Urinary bladder (tissue), 4 donors: ENCODE results near the gene CCDC124. TPM values are rescaled to one million over a fixed set of nuclear protein-coding genes. Genes with fewer than 3 reads are reported as not detected.
A peak's percentile ranks its signal among the peaks of the same experiment; 100 is the strongest.

Experiments used
- DNase-seq: peaks from one replicate; pipeline ENCODE4 v3.0.0-alpha.2; 2015; ENCODE audit errors: extremely low spot score
- H3K27ac ChIP-seq: one replicate; pipeline ENCODE4 v1.5.1; 2013; ENCODE audit warnings: low read depth, mild to moderate bottlenecking, moderate library complexity
- H3K36me3 ChIP-seq: one replicate; pipeline ENCODE4 v1.6.1; 2013; ENCODE audit warnings: mild to moderate bottlenecking, moderate library complexity; ENCODE audit not compliant: insufficient read depth
- H3K4me1 ChIP-seq: one replicate; pipeline ENCODE4 v1.6.1; 2013; ENCODE audit warnings: mild to moderate bottlenecking, moderate library complexity; ENCODE audit not compliant: insufficient read depth
- H3K4me3 ChIP-seq: one replicate; pipeline ENCODE4 v1.5.1; 2013; ENCODE audit warnings: low read depth, low read length
- WGBS: extraction: QIAGEN DNeasy Blood & Tissue Kit; methylation state at CpG from one replicate; pipeline ENCODE4 v1.1.7; 2013; 5-methylcytosine and 5-hydroxymethylcytosine counted together
- polyA plus RNA-seq: library from polyadenylated mRNA; stranded (reverse); fragments of 200-250 nt; gene quantifications from one replicate; pipeline ENCODE4 v1.2.3, GENCODE V29; 2013
- total RNA-seq: library from RNA; depleted of rRNA; stranded (reverse); fragments of >200 nt; gene quantifications from one replicate; pipeline ENCODE4 v1.2.3, GENCODE V29; 2014
- donor health status: healthy with polysubstance abuse.
- donor health status: healthy.

CCDC124 gene
- total and polyA plus RNA-seq, 2 donors = 9.7 to 149 TPM

GRCh38 chr19:17953316-17953801 lies 20.5 kb downstream of the CCDC124 start:
- Histone ChIP-seq H3K27ac (no peak overlapping the region), H3K36me3 (no peaks in the 10 kb centered on the region), H3K4me1 (no peaks in the 10 kb centered on the region), H3K4me3 (no peak overlapping the region)
- DNase-seq = no peak
- WGBS = 53% methylated on average over 7 of the region's 7 CpGs

DNA sequence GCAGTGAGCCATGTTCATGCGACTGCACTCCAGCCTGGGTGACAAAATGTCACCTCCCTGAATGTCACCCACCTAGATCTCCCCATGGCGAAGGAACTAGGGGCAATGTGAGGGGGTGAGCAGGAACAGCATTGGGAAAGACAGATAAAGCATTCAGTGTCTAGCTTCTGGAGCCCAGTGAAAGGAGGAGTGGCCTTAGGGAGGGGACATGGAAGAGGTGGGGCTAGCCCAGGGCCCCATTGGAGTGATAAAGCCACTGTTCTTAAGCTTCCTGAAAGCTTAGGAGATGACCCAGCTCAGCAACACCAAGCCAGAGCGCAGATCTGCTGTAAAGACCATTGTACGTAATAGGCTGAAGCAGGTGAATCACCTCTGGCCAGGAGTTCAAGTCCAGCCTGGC lies 21.1 kb downstream of the CCDC124 start:
- 66% methylated on average over 4 of the region's 4 CpGs for WGBS
- Histone ChIP-seq H3K36me3 (no peaks in the 10 kb centered on the region), H3K4me1 (no peaks in the 10 kb centered on the region), H3K4me3 (no peak overlapping the region), H3K27ac (no peak overlapping the region)
- no peak for DNase-seq

DNA sequence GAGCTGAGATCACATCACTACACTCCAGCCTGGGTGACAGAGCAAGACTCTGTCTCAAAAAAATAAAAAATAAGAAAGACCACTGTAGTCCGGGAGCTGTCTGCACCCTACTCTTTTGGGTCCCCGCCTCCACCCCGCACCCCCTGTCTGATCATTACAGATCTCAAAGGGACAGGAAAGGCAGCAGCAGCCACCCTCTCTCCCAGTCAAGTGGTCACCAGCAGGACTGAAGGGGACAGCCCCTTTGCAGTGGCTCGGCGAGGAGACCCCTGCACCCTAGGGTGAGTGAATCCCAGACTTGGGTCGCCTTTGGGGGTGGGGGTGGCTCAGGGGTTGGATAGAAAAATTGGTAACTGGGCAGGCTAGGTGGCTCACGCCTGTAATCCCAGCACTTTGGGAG lies 21.6 kb downstream of the CCDC124 start:
- no peak overlapping the region for H3K27ac ChIP-seq
- 82% methylated on average over 7 of the region's 7 CpGs for WGBS
- no peak for DNase-seq
- no peaks in the 10 kb centered on the region for H3K4me1 ChIP-seq
- H3K36me3 ChIP-seq = no peaks in the 10 kb centered on the region
- no peak overlapping the region for H3K4me3 ChIP-seq

DNA sequence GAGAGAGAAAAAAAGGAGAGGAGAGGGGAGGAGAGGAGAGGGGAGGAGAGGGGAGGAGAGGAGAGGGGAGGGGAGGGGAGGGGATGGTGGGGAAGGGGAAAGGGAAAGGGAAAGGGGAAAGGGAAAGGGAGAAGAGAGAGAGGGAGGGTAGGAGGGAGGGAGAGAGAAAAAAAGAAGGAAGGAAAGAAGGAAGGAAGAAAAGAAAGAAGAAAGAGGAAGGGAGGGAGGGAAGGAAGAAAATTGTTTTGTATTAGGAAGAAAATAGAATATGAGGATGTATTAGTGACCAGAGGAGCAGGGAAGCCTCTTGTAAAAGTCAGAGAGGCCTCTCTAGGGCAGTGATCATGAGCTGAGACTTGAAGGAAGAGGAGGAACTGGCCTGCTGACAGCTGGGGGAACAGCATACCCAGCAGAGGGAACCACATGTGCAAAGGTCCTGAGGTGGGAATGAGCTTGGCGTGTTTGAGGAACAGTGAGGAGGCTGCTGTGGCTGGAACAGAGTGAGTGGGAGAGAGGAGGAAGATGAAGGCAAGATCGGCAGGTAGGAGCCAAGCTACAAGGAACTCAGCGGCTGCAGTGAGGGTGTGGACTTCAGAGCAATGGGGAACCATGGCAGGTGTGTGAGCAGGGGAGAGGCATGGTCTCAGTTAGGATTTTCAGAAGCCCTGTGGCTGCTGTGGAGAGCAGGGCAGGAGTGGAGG lies 24.5 kb downstream of the CCDC124 start:
- no peaks in the 10 kb centered on the region for H3K36me3 ChIP-seq
- WGBS = 82% methylated on average over 3 of the region's 3 CpGs
- H3K4me3 ChIP-seq = no peak overlapping the region
- no peak overlapping the region for H3K27ac ChIP-seq
- DNase-seq = no peak
- H3K4me1 ChIP-seq = no peaks in the 10 kb centered on the region

DNA sequence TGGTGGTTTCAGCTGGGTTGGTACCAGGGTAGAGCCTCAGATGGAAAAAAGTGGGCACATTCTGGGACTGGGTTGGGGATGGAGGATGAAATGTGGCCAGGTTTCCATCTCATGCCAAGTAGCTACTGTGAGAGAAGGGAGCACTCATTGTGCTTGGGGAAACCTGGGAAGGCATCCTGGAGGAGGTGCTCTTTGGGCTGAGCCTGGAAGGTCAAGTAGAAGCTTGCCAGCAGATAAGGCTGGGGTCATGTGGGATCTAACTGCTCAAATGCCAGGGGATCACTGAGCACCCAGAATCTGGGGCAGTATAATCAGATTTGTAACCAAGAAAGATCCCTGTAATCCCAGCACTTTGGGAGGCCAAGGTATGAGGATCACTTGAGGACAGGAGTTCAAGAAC lies 25.1 kb downstream of the CCDC124 start:
- no peak for DNase-seq
- Histone ChIP-seq H3K27ac (no peak overlapping the region), H3K4me3 (no peak overlapping the region), H3K4me1 (no peaks in the 10 kb centered on the region), H3K36me3 (no peaks in the 10 kb centered on the region)

DNA sequence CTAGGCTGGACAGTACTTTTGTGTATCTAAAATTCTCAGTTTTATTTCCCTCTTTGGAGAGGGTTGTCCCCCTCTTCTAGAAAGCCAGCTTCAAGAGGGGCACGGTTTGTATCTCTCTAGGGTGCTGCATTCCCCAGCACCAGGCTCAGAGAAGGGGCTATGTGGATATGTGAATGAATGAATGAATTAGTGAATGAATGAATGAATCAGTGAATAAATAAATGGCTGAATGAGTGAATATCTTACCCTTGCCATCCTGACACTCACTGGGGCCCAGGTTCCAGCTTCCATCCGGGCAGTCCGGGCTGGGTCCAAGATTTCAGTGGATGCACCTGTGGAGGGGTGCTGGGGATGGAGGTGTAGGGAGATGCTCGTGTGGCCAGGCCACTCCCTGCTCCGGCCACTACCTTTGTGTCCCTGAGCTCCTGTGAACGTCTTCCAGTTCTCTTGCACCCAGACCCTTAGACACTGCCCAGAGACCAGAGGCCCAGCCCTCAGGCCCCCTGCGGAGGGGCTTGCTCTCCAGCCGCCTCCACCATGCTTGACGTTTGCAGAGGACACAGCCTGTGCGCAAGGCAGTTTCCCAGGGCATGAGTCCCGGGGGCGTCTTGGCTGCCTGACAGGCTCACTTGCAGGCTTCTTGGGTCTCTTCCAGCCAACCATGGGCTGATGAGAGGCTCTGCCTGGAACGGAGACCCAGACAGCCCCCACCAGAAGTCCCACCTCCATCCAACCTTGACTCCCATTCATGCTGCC lies 31.3 kb downstream of the CCDC124 start:
- H3K27ac ChIP-seq = no peak overlapping the region
- H3K4me3 ChIP-seq = no peak overlapping the region
- 46% methylated on average over 13 of the region's 13 CpGs for WGBS
- H3K36me3 ChIP-seq = no peaks in the 10 kb centered on the region
- no peak for DNase-seq
- H3K4me1 ChIP-seq = peaks cover 3% of the 10 kb centered on the region

- no peak overlapping the region for H3K27ac ChIP-seq
- DNase-seq = no peak
- 61% methylated on average over 11 of the region's 11 CpGs for WGBS
Observed at GRCh38 chr19:17965370-17966128, 32.7 kb downstream of the CCDC124 start.

GRCh38 chr19:17966129-17966483 lies 33.3 kb downstream of the CCDC124 start:
- 64% methylated on average over 2 of the region's 2 CpGs for WGBS
- DNase-seq = no peak
- Histone ChIP-seq H3K36me3 (no peaks in the 10 kb centered on the region), H3K4me1 (peaks cover 3% of the 10 kb centered on the region), H3K27ac (no peak overlapping the region), H3K4me3 (no peak overlapping the region)

More at GRCh38 chr19:17965370-17966128, 32.7 kb downstream of the CCDC124 start:
- no peak overlapping the region for H3K4me3 ChIP-seq
- peaks cover 3% of the 10 kb centered on the region for H3K4me1 ChIP-seq
- H3K36me3 ChIP-seq = no peaks in the 10 kb centered on the region

- Histone ChIP-seq H3K4me3 (peak within 1 kb of the TSS; percentile 35), H3K27ac (no peak within 1 kb of the TSS), H3K36me3 (no peaks in the 10 kb centered on the region), H3K4me1 (peaks cover 3% of the 10 kb centered on the region)
- DNase-seq = no peak
- WGBS = 4% methylated on average over 55 of the region's 59 CpGs
Observed at GRCh38 chr19:17966550-17967256, 33.9 kb downstream of the CCDC124 start, which contains the start of gene KCNN1. Gene KCNN1, plus strand, starts transcription at chr19:17967107. Its CDS starts 6,782 bp downstream, at chr19:17973889.

DNA sequence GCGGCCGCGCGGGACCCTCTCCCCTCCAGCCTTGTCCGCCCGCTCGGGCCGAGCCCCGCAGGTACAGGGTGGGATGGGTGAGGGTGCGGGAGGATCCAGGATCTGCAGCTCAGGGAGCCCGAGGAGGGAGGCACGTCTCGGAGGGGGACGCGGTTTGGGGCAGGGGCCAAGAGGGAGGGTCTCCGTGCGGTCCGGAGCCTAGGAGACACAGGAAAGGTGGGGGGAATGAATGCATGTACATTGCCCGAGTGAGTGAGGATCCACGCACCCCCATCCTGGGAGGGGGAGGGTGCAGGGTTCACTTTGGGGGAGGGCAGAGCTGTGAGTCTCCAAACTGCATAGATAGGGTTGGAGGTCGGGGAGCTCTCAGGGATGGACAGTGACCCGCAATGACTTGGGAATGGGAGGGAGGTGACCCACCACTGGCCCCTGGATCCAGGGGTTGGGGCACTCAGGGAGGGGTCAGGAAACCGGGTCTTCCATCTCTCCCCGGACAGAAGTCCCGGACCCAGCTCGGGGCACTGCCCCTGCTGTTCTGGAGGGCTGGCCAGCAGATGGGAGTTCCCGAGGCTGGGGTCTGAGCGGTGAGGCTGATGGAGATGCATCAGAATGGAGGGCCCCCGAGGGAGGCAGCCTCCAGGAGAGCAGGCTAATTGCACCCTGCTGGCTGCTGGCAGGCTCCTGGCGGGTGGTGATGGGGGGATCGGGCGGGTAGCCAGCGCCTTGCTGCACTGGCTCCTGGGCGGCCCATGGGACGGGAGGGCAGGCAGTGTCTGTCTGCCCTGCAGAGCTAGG lies 34.6 kb downstream of the CCDC124 start:
- WGBS = 9% methylated on average over 35 of the region's 35 CpGs
- H3K27ac ChIP-seq = no peak overlapping the region
- H3K4me3 ChIP-seq = peak overlapping the region; percentile 35
- H3K36me3 ChIP-seq = no peaks in the 10 kb centered on the region
- H3K4me1 ChIP-seq = peaks cover 3% of the 10 kb centered on the region
- DNase-seq = no peak

GRCh38 chr19:17968362-17968761 lies 35.5 kb downstream of the CCDC124 start:
- 77% methylated on average over 4 of the region's 4 CpGs for WGBS
- H3K4me3 ChIP-seq = no peak overlapping the region

DNA sequence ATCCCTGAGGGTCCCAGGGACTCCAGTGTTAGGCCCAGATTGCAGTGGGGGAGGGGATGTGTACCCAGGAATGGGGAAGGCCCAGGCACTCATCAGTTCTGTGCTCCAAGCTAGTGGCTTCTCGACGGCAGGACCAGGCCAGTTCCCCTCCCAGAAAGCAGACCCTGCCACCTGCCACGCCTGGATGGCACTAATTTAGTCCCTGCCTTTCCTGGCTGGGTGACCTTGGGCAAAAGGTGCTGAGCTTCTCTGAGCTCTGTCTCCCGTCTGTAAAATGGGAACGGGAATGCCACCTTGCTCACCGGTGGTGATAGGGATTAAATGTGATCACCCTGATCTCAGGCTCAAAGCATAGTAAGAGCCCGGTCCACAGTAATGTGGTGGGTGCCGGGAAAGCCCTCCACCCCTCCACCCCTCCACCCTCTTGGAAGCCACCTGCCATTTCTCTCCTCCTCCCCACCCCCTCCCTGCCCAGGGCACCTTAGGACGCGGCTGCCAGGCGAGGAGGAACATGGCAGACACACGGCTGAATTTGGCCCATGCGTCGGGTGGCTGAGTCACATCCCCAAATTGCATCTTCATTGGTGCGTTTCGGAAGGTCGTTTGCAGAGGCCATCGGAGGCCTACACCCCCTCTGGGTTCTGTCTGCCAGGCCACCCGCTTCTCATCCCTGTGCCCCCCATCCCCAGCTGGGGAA lies 36.4 kb downstream of the CCDC124 start:
- Histone ChIP-seq H3K36me3 (no peaks in the 10 kb centered on the region), H3K4me3 (no peak overlapping the region), H3K4me1 (peaks cover 3% of the 10 kb centered on the region), H3K27ac (no peak overlapping the region)
- no peak for DNase-seq
- 81% methylated on average over 19 of the region's 19 CpGs for WGBS

More at GRCh38 chr19:17968362-17968761, 35.5 kb downstream of the CCDC124 start:
- DNase-seq = no peak
- H3K4me1 ChIP-seq = peaks cover 3% of the 10 kb centered on the region
- no peak overlapping the region for H3K27ac ChIP-seq
- no peaks in the 10 kb centered on the region for H3K36me3 ChIP-seq
